C4-2B (cell line): ENCODE data around the gene MYO15B.

ENCODE experiments used
- CTCF ChIP-seq: fragments of 450-650 bp; conservative IDR thresholded peaks from 2 replicates; pipeline ENCODE4 v1.5.1; 2017; ENCODE audit warnings: mild to moderate bottlenecking
- ZFX ChIP-seq: fragments of 450-650 bp; IDR thresholded peaks from 2 replicates; pipeline ENCODE4 v1.6.1; 2017

GRCh38 chr17:75658237-75658636, 70.6 kb downstream of the MYO15B start:
- no peak for TF ChIP-seq CTCF
- no peak for TF ChIP-seq ZFX
